Thyroid gland (tissue), 4 donors: ENCODE data around the gene SH3RF3.

Experiments
- POLR2A ChIP-seq, 2 donors: fragments of 450-650 bp; IDR thresholded peaks; one replicate each; pipeline ENCODE4 v1.6.1; 2017; ENCODE audit warnings: antibody characterized with exemption in 2 of 2, mild to moderate bottlenecking in 2 of 2, moderate library complexity in 1 of 2
- TF ChIP-seq, protein P1 (sequence below), 6 experiments: fragments of 200-600 bp in 3 of 6; fragments of 450-650 bp in 3 of 6; sonication (generic) in 3 of 6; IDR thresholded peaks; one replicate each; pipeline ENCODE4 v1.5.1; 2016 to 2019; ENCODE audit warnings: antibody characterized with exemption in 6 of 6, mild to moderate bottlenecking in 2 of 6, inconsistent platforms in 1 of 6, moderate library complexity in 1 of 6

DNA sequence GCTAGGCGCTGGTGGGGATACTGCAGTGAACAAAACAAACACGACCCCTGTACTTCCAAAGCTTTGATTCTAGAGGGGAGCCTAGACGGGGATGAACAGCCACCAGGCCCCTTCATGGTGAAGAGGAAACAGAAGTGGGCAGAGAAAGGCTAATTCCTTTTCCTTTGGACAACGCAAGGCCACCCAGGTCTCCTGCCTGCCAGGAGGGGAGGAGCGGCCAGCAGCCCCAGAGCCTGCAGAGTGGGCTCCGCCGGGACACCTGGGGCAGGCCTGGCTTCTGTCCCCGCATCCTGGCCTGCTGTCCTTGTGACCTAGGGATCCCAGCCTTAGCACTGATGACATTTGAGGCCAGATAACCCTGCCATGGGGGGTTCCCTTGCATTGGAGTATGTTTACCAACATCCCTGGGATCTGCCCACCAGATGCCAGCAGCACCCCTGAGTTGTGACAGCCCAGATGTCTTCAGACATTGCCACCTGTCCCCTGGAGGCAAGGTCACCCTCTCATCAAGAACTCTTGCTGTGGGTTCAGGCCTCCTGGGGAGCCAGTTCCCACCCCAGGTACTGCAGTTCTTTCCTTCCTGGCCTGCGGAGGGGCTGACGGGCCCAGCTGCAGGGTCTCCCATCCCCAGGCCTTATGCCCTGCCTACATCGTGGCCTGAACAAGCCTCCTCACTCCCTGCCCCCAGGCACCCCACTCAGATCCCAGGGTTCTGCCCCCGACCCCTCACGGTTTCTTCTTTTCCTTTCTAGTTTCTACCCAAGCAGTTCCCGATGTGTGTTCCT, 359.1 kb downstream of the SH3RF3 start:
- TF ChIP-seq, protein P1, sequence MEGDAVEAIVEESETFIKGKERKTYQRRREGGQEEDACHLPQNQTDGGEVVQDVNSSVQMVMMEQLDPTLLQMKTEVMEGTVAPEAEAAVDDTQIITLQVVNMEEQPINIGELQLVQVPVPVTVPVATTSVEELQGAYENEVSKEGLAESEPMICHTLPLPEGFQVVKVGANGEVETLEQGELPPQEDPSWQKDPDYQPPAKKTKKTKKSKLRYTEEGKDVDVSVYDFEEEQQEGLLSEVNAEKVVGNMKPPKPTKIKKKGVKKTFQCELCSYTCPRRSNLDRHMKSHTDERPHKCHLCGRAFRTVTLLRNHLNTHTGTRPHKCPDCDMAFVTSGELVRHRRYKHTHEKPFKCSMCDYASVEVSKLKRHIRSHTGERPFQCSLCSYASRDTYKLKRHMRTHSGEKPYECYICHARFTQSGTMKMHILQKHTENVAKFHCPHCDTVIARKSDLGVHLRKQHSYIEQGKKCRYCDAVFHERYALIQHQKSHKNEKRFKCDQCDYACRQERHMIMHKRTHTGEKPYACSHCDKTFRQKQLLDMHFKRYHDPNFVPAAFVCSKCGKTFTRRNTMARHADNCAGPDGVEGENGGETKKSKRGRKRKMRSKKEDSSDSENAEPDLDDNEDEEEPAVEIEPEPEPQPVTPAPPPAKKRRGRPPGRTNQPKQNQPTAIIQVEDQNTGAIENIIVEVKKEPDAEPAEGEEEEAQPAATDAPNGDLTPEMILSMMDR (IDR thresholded peaks at IDR 0.05) = no peak
- no peak for TF ChIP-seq POLR2A (IDR thresholded peaks at IDR 0.05)
